22Rv1 (cell line): Measurements from ENCODE around the gene RTN4R.

Experiments used
- ZFX ChIP-seq: fragments of 450-650 bp; IDR thresholded peaks from 2 replicates; pipeline ENCODE4 v1.6.1; 2017; ENCODE audit warnings: antibody characterized with exemption, borderline replicate concordance
- TF ChIP-seq, protein P1 (sequence below): fragments of 450-650 bp; IDR thresholded peaks from 2 replicates; pipeline ENCODE4 v1.5.1; 2017; ENCODE audit warnings: mild to moderate bottlenecking

DNA sequence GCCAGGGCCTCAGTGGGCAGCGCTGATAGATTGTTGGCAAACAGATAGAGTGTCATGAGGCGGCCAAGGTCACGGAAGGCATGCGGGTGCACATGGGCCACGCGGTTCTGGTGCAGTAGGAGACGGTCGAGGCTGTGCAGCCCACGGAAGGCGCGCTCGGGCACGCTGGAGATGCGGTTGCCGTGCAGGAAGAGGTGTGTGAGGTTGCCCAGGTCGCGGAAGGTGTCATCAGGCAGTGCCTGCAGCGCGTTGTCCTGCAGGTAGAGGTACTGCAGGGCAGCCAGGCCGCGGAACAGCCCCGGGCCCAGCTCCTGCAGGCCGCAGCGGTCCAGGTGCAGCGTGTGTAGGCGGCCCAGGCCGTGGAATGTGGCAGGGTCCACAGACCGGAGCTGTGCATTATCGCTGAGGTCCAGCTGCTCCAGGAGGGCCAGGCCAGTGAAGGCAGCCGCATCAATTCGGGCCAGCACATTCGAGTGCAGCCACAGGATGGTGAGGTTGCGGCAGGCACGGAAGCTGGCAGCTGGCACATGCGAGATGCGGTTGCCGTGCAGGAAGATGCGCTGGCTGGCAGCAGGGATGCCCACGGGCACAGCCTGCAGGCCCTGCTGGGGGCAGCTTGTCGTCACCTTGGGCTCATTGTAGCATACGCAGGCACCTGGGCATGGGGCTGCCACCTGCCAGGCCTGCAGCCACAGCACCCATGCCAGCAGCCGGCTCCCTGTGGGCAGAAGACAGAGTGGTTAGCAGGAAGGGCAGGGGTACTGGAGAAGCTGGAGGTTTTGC is 25.5 kb downstream of the RTN4R start:
- TF ChIP-seq, protein P1, sequence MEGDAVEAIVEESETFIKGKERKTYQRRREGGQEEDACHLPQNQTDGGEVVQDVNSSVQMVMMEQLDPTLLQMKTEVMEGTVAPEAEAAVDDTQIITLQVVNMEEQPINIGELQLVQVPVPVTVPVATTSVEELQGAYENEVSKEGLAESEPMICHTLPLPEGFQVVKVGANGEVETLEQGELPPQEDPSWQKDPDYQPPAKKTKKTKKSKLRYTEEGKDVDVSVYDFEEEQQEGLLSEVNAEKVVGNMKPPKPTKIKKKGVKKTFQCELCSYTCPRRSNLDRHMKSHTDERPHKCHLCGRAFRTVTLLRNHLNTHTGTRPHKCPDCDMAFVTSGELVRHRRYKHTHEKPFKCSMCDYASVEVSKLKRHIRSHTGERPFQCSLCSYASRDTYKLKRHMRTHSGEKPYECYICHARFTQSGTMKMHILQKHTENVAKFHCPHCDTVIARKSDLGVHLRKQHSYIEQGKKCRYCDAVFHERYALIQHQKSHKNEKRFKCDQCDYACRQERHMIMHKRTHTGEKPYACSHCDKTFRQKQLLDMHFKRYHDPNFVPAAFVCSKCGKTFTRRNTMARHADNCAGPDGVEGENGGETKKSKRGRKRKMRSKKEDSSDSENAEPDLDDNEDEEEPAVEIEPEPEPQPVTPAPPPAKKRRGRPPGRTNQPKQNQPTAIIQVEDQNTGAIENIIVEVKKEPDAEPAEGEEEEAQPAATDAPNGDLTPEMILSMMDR: no peak
- TF ChIP-seq ZFX: no peak
